HG02588 (cell line): ENCODE data around the gene IMMP2L.

Experiments used
- ATAC-seq: cut with Tn5 transposase; IDR thresholded peaks from one replicate; pipeline ENCODE4 v1.9.1; 2021; ENCODE audit warnings: mild to moderate bottlenecking, moderate library complexity; ENCODE audit not compliant: unreplicated experiment

Gene IMMP2L

DNA sequence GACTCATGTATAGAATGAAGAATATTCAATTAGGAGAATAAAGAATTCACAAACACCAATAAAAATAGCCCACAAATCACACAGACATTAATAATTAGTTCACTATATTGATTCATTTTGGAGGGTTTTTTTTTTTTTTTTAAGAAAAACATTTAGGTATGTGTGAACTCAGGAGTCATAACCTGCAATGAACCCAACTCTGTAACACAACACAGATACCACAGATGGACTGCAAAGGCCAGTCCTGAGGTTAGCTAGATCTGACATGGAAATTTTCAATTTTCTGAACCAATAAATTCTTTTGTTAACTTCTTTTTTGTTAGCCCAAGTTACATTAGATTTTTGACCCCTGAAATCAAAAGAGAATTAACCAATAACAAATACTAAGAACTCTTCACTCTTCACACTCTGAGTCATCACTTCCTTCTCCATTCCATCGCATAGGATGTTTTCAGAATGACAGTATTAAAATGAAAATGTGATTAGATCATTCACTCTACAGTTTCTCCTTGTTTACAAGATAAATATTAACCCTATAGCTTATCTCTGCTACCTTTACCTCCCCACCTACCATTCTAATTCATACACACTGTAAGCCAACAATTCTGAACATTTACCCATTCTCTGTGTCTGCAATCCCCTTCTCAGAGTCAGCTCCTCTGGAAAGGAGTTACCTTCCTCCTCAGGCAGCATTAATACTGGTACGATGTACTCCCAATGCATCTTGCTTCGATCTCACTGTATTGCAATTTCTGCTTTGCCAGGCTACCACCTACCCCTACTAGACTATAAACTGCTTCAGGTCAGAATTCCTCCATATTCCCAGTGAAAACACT, 329.8 kb downstream of the IMMP2L start:
- peak; percentile 76 for ATAC-seq

GRCh38 chr7:111229916-111230315, 332.4 kb downstream of the IMMP2L start:
- ATAC-seq = no peak

DNA sequence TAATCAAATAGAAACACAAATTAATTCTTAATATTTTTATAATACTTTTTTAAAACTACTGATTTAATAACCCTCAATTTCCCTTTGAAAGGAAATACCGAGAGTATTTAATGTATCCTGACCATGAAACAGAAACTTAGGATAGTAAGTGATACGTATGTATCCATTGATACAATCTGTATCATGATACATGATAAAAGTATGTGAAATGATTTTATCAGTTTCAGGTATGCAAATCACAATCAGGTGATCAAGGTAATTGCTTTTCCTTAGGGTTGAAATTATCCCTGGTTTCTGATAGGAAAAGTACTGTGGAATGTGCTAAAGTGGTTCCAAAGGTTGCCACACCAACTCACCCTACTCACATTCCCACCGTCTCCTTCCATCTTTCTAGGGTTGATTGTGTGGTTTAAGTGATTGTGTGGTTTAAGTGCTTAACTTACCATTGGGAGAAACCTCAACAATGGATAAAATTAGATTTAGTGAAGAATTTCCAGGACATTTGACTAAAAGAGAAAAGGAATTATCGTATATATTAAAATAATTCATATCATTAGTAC, 333.0 kb downstream of the IMMP2L start:
- ATAC-seq = no peak

- ATAC-seq = no peak
Observed at GRCh38 chr7:111228437-111228836, 333.9 kb downstream of the IMMP2L start.

GRCh38 chr7:111226800-111227199, 335.5 kb downstream of the IMMP2L start:
- no peak for ATAC-seq

- no peak for ATAC-seq
Observed at GRCh38 chr7:111224354-111225231, 337.7 kb downstream of the IMMP2L start.

- ATAC-seq = no peak
Observed at GRCh38 chr7:111223802-111224253, 338.5 kb downstream of the IMMP2L start.

GRCh38 chr7:111215550-111215949, 346.7 kb downstream of the IMMP2L start:
- ATAC-seq = no peak

DNA sequence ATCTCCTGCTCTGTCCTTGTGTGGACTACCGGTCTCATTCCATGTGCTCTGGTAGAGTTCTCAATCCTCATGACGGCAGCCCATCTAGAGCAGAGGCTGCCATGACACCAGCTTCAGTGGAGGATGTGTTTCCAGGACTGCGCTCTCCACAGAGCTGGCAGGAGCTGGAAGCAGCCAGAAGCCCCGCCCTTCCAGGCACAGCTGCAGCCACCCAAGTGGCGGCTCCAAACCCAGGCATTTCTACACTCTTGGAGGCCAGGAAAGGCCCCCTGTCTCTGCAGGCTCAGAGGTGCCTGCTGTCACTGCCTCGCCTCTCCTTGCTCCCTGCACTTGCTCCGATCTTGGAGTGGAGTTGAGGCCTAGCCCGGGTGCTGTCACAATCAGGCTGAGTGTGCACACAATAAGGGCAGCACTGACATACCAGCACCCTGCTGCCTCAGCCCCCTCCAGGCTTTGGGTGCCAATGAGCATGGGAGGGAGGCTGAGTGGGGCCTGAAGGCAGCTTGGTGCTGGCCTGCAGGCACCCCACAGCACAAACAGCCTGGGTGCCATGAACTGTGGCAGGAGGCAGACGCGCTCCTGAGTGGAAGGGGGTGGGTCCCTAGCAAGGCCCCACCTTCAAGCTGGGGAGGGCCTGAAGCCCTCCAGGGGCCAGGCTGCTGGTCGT, 349.3 kb downstream of the IMMP2L start:
- ATAC-seq = no peak

DNA sequence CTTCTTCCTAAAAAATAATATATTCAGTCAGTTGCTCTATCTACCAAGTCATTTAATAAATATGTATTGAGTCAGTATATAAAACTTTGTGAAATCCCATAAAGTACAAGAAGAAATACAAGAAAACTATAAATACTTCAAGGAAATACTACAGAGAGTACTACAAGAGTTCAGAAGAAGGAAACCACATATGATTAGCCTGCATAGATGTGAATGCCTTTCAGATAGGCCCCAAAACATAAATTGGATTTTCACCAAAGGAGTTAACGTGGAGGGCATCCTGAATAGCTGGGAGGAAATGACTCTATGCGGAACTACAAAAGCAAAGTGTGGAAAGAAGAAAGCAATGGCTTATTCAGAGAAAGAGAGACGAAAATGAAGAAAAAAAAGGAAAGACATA, 351.3 kb downstream of the IMMP2L start:
- ATAC-seq = no peak

DNA sequence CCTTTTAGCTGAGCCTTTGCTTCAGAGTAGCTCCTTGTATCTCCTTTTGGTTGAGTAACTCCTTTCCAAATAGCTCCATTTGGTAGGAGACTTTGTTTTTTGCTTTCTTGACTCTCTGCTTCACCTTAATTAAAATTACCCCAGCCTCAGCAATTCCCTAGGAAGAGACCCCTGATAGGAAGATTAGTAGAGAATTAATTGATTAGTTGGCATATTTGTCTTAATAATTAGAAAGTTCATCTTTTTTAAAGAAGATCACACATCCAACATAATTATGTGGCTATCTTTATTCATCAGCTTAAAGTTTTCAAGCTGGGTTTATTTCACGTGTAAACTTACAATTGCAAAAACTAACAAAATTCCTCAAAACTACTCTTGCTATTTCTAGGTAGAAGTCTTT, 352.2 kb downstream of the IMMP2L start:
- ATAC-seq = no peak

DNA sequence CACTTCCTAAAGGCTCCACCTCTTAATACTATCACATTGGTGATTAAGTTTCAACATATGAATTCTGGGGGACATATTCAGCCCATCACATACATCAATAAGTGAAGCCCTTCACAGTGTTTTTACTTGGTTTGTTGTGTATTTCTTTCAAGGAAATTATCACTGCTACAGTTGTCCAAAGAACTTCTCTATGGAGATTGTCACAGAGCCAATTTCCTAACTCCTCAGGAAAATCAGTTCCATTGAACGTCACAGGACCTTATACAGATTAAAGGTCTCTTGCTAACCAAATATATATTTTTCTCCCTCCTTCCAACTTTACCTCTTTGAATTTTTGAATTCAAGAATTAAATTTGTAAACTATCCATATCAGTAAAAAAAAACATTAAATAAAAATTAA, 357.0 kb downstream of the IMMP2L start:
- no peak for ATAC-seq

GRCh38 chr7:111202321-111202720, 360.0 kb downstream of the IMMP2L start:
- no peak for ATAC-seq

GRCh38 chr7:111199643-111200042, 362.6 kb downstream of the IMMP2L start:
- no peak for ATAC-seq

- ATAC-seq = no peak
Observed at GRCh38 chr7:111198255-111198654, 364.0 kb downstream of the IMMP2L start.

- ATAC-seq = no peak
Observed at GRCh38 chr7:111196655-111197054, 365.6 kb downstream of the IMMP2L start.

DNA sequence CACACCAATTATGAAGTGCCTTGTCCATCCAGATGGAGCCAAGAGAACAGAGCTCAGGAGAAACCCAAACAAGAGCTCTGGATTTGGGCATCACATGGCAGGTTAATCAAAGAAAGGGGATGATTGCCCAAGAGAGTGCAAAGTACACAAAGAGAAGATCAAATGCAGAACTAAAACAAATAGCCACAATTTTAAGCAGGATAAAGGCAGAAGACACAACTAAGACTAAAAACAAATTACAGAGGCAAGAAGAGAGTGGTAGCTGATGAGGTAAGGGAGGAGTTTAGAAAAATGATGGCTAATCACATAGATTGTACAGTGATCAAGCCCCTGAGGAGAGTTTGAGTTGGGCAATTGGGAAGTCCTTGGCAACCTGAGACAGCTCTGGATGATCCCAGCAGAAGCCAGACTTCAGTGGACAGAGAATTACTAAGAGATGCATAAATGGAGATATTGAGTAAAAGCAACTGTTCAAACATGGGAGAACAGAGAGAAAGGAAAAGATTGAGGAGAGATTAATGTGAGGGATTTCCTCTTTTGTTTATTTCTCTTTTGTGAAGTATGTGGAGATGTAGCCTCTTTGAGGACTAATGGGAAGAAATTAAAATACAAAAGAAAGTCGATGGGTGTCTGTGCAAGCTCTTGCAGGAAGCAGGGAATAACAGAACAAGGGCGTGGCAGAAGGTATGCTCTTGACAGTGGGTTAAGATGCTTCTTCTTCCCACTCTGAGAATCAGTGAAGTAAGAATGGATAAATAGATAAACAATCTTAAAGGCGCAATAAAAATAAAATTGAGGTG, 369.5 kb downstream of the IMMP2L start:
- ATAC-seq = no peak

GRCh38 chr7:111190804-111191203, 371.5 kb downstream of the IMMP2L start:
- ATAC-seq = no peak

DNA sequence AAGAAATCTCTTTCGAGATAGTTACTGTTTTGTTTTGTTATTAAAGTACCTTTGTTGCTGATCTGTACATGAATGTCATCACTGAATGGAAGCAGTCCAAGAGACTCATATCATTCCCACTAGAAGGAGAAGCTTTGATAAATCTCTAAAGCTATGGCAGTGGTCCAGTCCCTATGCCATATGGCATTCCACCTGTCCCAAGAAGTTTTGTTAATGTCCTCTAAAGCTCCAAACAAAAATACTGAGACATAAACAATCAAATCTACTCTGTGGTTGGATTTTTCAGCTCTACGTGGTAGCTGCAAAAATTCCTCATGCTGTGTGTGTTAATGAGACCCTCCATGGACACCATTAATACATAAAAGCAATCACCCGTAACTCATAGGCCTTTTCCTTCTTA, 377.3 kb downstream of the IMMP2L start:
- no peak for ATAC-seq

GRCh38 chr7:111183321-111183720, 379.0 kb downstream of the IMMP2L start:
- no peak for ATAC-seq
